H1 (cell line): ENCODE measurements around the gene ADAM12.

Experiments
- CTCF ChIP-seq, 3 experiments: IDR thresholded peaks; 1 replicate in 2 of 3; 2 replicates in 1 of 3; pipeline versions ENCODE4 v1.5.1 to v1.6.1; 2011; ENCODE audit warnings: low read length in 3 of 3, mild to moderate bottlenecking in 3 of 3, inconsistent platforms in 2 of 3, low read depth in 1 of 3, moderate library complexity in 1 of 3; ENCODE audit not compliant: insufficient read depth in 1 of 3; ENCODE audit errors: control extremely low read depth in 1 of 3
- EGR1 ChIP-seq: IDR thresholded peaks from 2 replicates; pipeline ENCODE4 v1.6.1; 2011; ENCODE audit warnings: low read depth, low read length, borderline replicate concordance
- EP300 ChIP-seq, 2 experiments: IDR thresholded peaks; 1 replicate in 1 of 2; 2 replicates in 1 of 2; pipeline ENCODE4 v1.6.1; 2011 to 2012; ENCODE audit warnings: low read depth in 2 of 2, low read length in 2 of 2, mild to moderate bottlenecking in 2 of 2, borderline replicate concordance in 1 of 2, inconsistent platforms in 1 of 2, moderate library complexity in 1 of 2
- EZH2 ChIP-seq: fragments of 200-600 bp; sonication (generic); IDR thresholded peaks from 2 replicates; pipeline ENCODE4 v1.7.1; 2012; ENCODE audit warnings: low read depth, mild to moderate bottlenecking, moderate library complexity, low read length, inconsistent platforms; ENCODE audit not compliant: severe bottlenecking
- MAX ChIP-seq: IDR thresholded peaks from 2 replicates; pipeline ENCODE4 v1.6.1; 2012; ENCODE audit warnings: inconsistent platforms
- NRF1 ChIP-seq: IDR thresholded peaks from 2 replicates; pipeline ENCODE4 v1.6.1; 2011; ENCODE audit warnings: mild to moderate bottlenecking, low read depth, low read length, improper control_type of control experiment
- POLR2A ChIP-seq, 2 experiments: IDR thresholded peaks; 1 replicate in 1 of 2; 2 replicates in 1 of 2; pipeline ENCODE4 v1.6.1; 2011; ENCODE audit warnings: low read depth in 2 of 2, low read length in 2 of 2, mild to moderate bottlenecking in 2 of 2; ENCODE audit errors: control extremely low read depth in 1 of 2
- POLR2AphosphoS5 ChIP-seq: IDR thresholded peaks from 2 replicates; pipeline ENCODE4 v1.6.1; 2011; ENCODE audit warnings: low read depth, low read length
- POU5F1 ChIP-seq: IDR thresholded peaks from 2 replicates; pipeline ENCODE4 v1.6.1; 2011; ENCODE audit warnings: low read depth, mild to moderate bottlenecking, low read length, moderate library complexity
- SP2 ChIP-seq: IDR thresholded peaks from 2 replicates; pipeline ENCODE4 v1.6.1; 2012; ENCODE audit warnings: mild to moderate bottlenecking, low read length, inconsistent platforms

GRCh38 chr10:126204320-126204719 is 184.0 kb downstream of the ADAM12 start:
- TF ChIP-seq CTCF (IDR thresholded peaks at IDR 0.05; ENCODE audit: control extremely low read depth in 1 of 3, insufficient read depth in 1 of 3, low read depth in 1 of 3, low read length in 3 of 3) (no peak), POLR2A (IDR thresholded peaks at IDR 0.05; ENCODE audit: control extremely low read depth in 1 of 2, low read depth in 2 of 2, low read length in 2 of 2) (no peak), EP300 (IDR thresholded peaks at IDR 0.05; ENCODE audit: borderline replicate concordance in 1 of 2, low read depth in 2 of 2, low read length in 2 of 2) (no peak), POLR2AphosphoS5 (no peak), SP2 (no peak), NRF1 (no peak), EZH2 (no peak), MAX (no peak), EGR1 (no peak), POU5F1 (no peak)
